HG02759 (cell line): Measurements from ENCODE around the gene KCTD4.
"Not testable (repeated sequence)": the region's sequence is repeated elsewhere in the genome, so short reads cannot be mapped to it uniquely, and the experiment has no call there.

Source experiments
- ATAC-seq: cut with Tn5 transposase; IDR thresholded peaks from one replicate; pipeline ENCODE4 v1.9.1; 2021; ENCODE audit warnings: mild to moderate bottlenecking, moderate library complexity; ENCODE audit not compliant: unreplicated experiment

KCTD4 gene

GRCh38 chr13:45200701-45201232 is at the start of gene KCTD4:
Gene KCTD4 (minus strand): TSS chr13:45201045. CDS start chr13:45194567, 6,478 bp downstream.
- no peak for ATAC-seq

- ATAC-seq = no peak
Measured at GRCh38 chr13:45249662-45250061, 48.8 kb upstream of the KCTD4 start.

GRCh38 chr13:45244736-45245135 is 43.9 kb upstream of the KCTD4 start:
- not testable (repeated sequence) for ATAC-seq

- ATAC-seq = no peak
Measured at GRCh38 chr13:45243077-45243476, 42.2 kb upstream of the KCTD4 start.

GRCh38 chr13:45242524-45242923 is 41.7 kb upstream of the KCTD4 start:
- ATAC-seq = no peak

- ATAC-seq = no peak
Measured at GRCh38 chr13:45242070-45242469, 41.2 kb upstream of the KCTD4 start.

GRCh38 chr13:45240143-45240542 is 39.3 kb upstream of the KCTD4 start:
- ATAC-seq = no peak

- ATAC-seq = no peak
Measured at GRCh38 chr13:45238945-45239795, 38.3 kb upstream of the KCTD4 start.

- ATAC-seq = no peak
Measured at GRCh38 chr13:45232591-45232990, 31.7 kb upstream of the KCTD4 start.

- no peak for ATAC-seq
Measured at GRCh38 chr13:45231722-45232121, 30.9 kb upstream of the KCTD4 start.

GRCh38 chr13:45231305-45231704 is 30.5 kb upstream of the KCTD4 start:
- no peak for ATAC-seq

GRCh38 chr13:45229172-45229571 is 28.3 kb upstream of the KCTD4 start:
- no peak for ATAC-seq

- no peak for ATAC-seq
Measured at GRCh38 chr13:45228002-45228401, 27.2 kb upstream of the KCTD4 start.

- no peak for ATAC-seq
Measured at GRCh38 chr13:45226024-45226423, 25.2 kb upstream of the KCTD4 start.

- ATAC-seq = no peak
Measured at GRCh38 chr13:45225370-45225769, 24.5 kb upstream of the KCTD4 start.

- no peak for ATAC-seq
Measured at GRCh38 chr13:45224176-45224575, 23.3 kb upstream of the KCTD4 start.

- ATAC-seq = no peak
Measured at GRCh38 chr13:45222919-45223318, 22.1 kb upstream of the KCTD4 start.

GRCh38 chr13:45222516-45222915 is 21.7 kb upstream of the KCTD4 start:
- ATAC-seq = no peak

GRCh38 chr13:45220403-45220802 is 19.6 kb upstream of the KCTD4 start:
- ATAC-seq = no peak

- ATAC-seq = no peak
Measured at GRCh38 chr13:45219938-45220375, 19.1 kb upstream of the KCTD4 start.

- ATAC-seq = no peak
Measured at GRCh38 chr13:45219123-45219891, 18.5 kb upstream of the KCTD4 start.

GRCh38 chr13:45218689-45219088 is 17.8 kb upstream of the KCTD4 start:
- ATAC-seq = no peak
